ENCODE measurements around the gene ACSF3. TPM values are rescaled to one million over a fixed set of nuclear protein-coding genes. Genes with fewer than 3 reads are reported as not detected.
"Not testable (repeated sequence)": the region's sequence is repeated elsewhere in the genome, so short reads cannot be mapped to it uniquely, and the experiment has no call there.

The ACSF3 gene
- total RNA-seq, 1 donor from 2014 or later, result 22.5 TPM

GRCh38 chr16:89190150-89190958 lies 96.7 kb downstream of the ACSF3 start:
- DNase-seq (no peak), ATAC-seq (no peak)
- intact Hi-C loops (cut with micrococcal nuclease), result no loop called here

- DNase-seq (no peak), ATAC-seq (no peak)
- intact Hi-C loops (cut with micrococcal nuclease), result no loop called here
Observed at GRCh38 chr16:89191033-89191900, 97.6 kb downstream of the ACSF3 start.

GRCh38 chr16:89191901-89192185 lies 98.2 kb downstream of the ACSF3 start:
- no peak for ATAC-seq
- DNase-seq, result no peak
- intact Hi-C loops (cut with micrococcal nuclease), result no loop called here

GRCh38 chr16:89192186-89192955 lies 98.7 kb downstream of the ACSF3 start:
- intact Hi-C loops (cut with micrococcal nuclease); DNase-seq: not testable (repeated sequence)
- peak; percentile 48 for ATAC-seq

GRCh38 chr16:89192956-89193575 lies 99.4 kb downstream of the ACSF3 start:
- intact Hi-C loops (cut with micrococcal nuclease), result no loop called here
- peak; percentile 62 for DNase-seq
- ATAC-seq, result peak; percentile 38

GRCh38 chr16:89193576-89194293 lies 100.1 kb downstream of the ACSF3 start:
- no peak for ATAC-seq
- intact Hi-C loops (cut with micrococcal nuclease), result no loop called here
- DNase-seq, result no peak

GRCh38 chr16:89194340-89195311 lies 101.0 kb downstream of the ACSF3 start:
- DNase-seq (no peak), ATAC-seq (no peak)
- intact Hi-C loops (cut with micrococcal nuclease), result no loop called here

GRCh38 chr16:89195521-89196171 lies 102.0 kb downstream of the ACSF3 start:
- intact Hi-C loops (cut with micrococcal nuclease), result no loop called here
- ATAC-seq (no peak), DNase-seq (no peak)

- intact Hi-C loops (cut with micrococcal nuclease), result no loop called here
- no peak for ATAC-seq
- DNase-seq, result no peak
Observed at GRCh38 chr16:89197033-89197632, 103.5 kb downstream of the ACSF3 start.

- ATAC-seq (no peak), DNase-seq (no peak)
- intact Hi-C loops (cut with micrococcal nuclease), result no loop called here
Observed at GRCh38 chr16:89197633-89198416, 104.2 kb downstream of the ACSF3 start.

GRCh38 chr16:89198417-89199240 lies 105.0 kb downstream of the ACSF3 start:
- ATAC-seq (no peak), DNase-seq (no peak)
- intact Hi-C loops (cut with micrococcal nuclease), result no loop called here

- intact Hi-C loops (cut with micrococcal nuclease), result no loop called here
- DNase-seq (no peak), ATAC-seq (no peak)
Observed at GRCh38 chr16:89199241-89200123, 105.8 kb downstream of the ACSF3 start.

GRCh38 chr16:89200124-89200849 lies 106.6 kb downstream of the ACSF3 start, which contains the start of gene SLC22A31:
Gene SLC22A31 (minus strand): TSS chr16:89200537. CDS start chr16:89200501, 36 bp downstream.
- DNase-seq, result no peak

More at GRCh38 chr16:89200124-89200849, 106.6 kb downstream of the ACSF3 start, which contains the start of gene SLC22A31:
- ATAC-seq, result no peak
- intact Hi-C loops (cut with micrococcal nuclease), result no loop called here

All from left ventricle myocardium superior (tissue), 1 donor.